H9 (cell line): Measurements from ENCODE around the gene ABCC4. TPM values are rescaled to one million over a fixed set of nuclear protein-coding genes. Genes with fewer than 3 reads are reported as not detected.

Source experiments
- DNase-seq: peaks from one replicate; pipeline ENCODE4 v3.0.0-alpha.2; 2017
- H2AFZ ChIP-seq: one replicate; pipeline ENCODE4 v1.6.1; 2013; ENCODE audit warnings: mild to moderate bottlenecking, low read length, control low read depth, moderate library complexity
- H2AK5ac ChIP-seq: 2 replicates; pipeline ENCODE4 v1.6.1; 2013; ENCODE audit warnings: low read length, control low read depth, mixed read lengths; ENCODE audit not compliant: insufficient read length
- H2BK120ac ChIP-seq: one replicate; pipeline ENCODE4 v1.6.1; 2013; ENCODE audit warnings: low read depth, mild to moderate bottlenecking, low read length, control low read depth, inconsistent platforms; ENCODE audit not compliant: poor library complexity, severe bottlenecking
- H2BK12ac ChIP-seq: 2 replicates; pipeline ENCODE4 v1.6.1; 2013; ENCODE audit warnings: low read length, control low read depth, mixed read lengths, low read depth; ENCODE audit not compliant: insufficient read length
- H2BK15ac ChIP-seq: 2 replicates; pipeline ENCODE4 v1.6.1; 2013; ENCODE audit warnings: low read depth, low read length, control low read depth
- H2BK20ac ChIP-seq: one replicate; pipeline ENCODE4 v1.6.1; 2013; ENCODE audit warnings: low read depth, mild to moderate bottlenecking, low read length, control low read depth, inconsistent platforms; ENCODE audit not compliant: poor library complexity, severe bottlenecking
- H2BK5ac ChIP-seq: 2 replicates; pipeline ENCODE4 v1.6.1; 2013; ENCODE audit warnings: low read length, control low read depth, mixed read lengths; ENCODE audit not compliant: insufficient read length
- H3K14ac ChIP-seq: 2 replicates; pipeline ENCODE4 v1.6.1; 2013; ENCODE audit warnings: low read length, control low read depth; ENCODE audit not compliant: insufficient read depth
- H3K18ac ChIP-seq: 2 replicates; pipeline ENCODE4 v1.6.1; 2013; ENCODE audit warnings: low read depth, mild to moderate bottlenecking, mixed read lengths, low read length, control low read depth; ENCODE audit not compliant: insufficient read length
- H3K23ac ChIP-seq: 2 replicates; pipeline ENCODE4 v1.6.1; 2013; ENCODE audit warnings: low read length, control low read depth, mixed read lengths, low read depth; ENCODE audit not compliant: insufficient read length
- H3K23me2 ChIP-seq: 2 replicates; pipeline ENCODE4 v1.6.1; 2013; ENCODE audit warnings: low read depth, mild to moderate bottlenecking, mixed read lengths, low read length, control low read depth; ENCODE audit not compliant: insufficient read length, poor library complexity, severe bottlenecking
- H3K27ac ChIP-seq: 2 replicates; pipeline ENCODE4 v1.5.1; 2013; ENCODE audit warnings: low read length, control low read depth, mixed read lengths, low read depth; ENCODE audit not compliant: insufficient read length
- H3K27me3 ChIP-seq: 2 replicates; pipeline ENCODE4 v1.6.1; 2013; ENCODE audit warnings: low read length, control low read depth, inconsistent platforms; ENCODE audit not compliant: insufficient read depth
- H3K4ac ChIP-seq: 2 replicates; pipeline ENCODE4 v1.6.1; 2013; ENCODE audit warnings: low read depth, mild to moderate bottlenecking, control low read depth, inconsistent platforms, low read length, moderate library complexity
- H3K4me1 ChIP-seq: 2 replicates; pipeline ENCODE4 v1.6.1; 2013; ENCODE audit warnings: low read length, control low read depth, inconsistent platforms; ENCODE audit not compliant: insufficient read depth
- H3K4me2 ChIP-seq: 2 replicates; pipeline ENCODE4 v1.6.1; 2013; ENCODE audit warnings: low read length, control low read depth, mixed read lengths; ENCODE audit not compliant: insufficient read length, insufficient read depth
- H3K56ac ChIP-seq: 2 replicates; pipeline ENCODE4 v1.6.1; 2013; ENCODE audit warnings: low read depth, mild to moderate bottlenecking, mixed read lengths, low read length, control low read depth; ENCODE audit not compliant: insufficient read length
- H3K79me1 ChIP-seq: 2 replicates; pipeline ENCODE4 v1.6.1; 2013; ENCODE audit warnings: low read depth, mild to moderate bottlenecking, moderate library complexity, low read length, control low read depth, inconsistent platforms; ENCODE audit not compliant: insufficient read depth, poor library complexity, severe bottlenecking
- H3K79me2 ChIP-seq: 2 replicates; pipeline ENCODE4 v1.6.1; 2013; ENCODE audit warnings: low read length, control low read depth, inconsistent platforms; ENCODE audit not compliant: insufficient read depth
- H3K9ac ChIP-seq: 2 replicates; pipeline ENCODE4 v1.6.1; 2013; ENCODE audit warnings: low read length, control low read depth, mixed read lengths; ENCODE audit not compliant: insufficient read length; ENCODE audit errors: extremely low read depth
- H3K9me3 ChIP-seq: one replicate; pipeline ENCODE4 v1.6.1; 2013; ENCODE audit warnings: low read depth, low read length, inconsistent platforms; ENCODE audit not compliant: control insufficient read depth
- H3T11ph ChIP-seq: one replicate; pipeline ENCODE4 v1.6.1; 2013; ENCODE audit warnings: mild to moderate bottlenecking, low read length, control low read depth, inconsistent platforms
- H4K20me1 ChIP-seq: one replicate; pipeline ENCODE4 v1.6.1; 2013; ENCODE audit not compliant: control insufficient read depth, insufficient read length, insufficient read depth
- H4K5ac ChIP-seq: 2 replicates; pipeline ENCODE4 v1.6.1; 2013; ENCODE audit warnings: low read depth, mild to moderate bottlenecking, mixed read lengths, low read length, control low read depth; ENCODE audit not compliant: insufficient read length
- H4K8ac ChIP-seq: replicated peaks from 2 replicates; pipeline ENCODE4 v1.6.1; 2013; ENCODE audit warnings: low read length, control low read depth, mixed read lengths, low read depth; ENCODE audit not compliant: insufficient read length
- H4K91ac ChIP-seq: 2 replicates; pipeline ENCODE4 v1.6.1; 2013; ENCODE audit warnings: low read depth, mild to moderate bottlenecking, moderate library complexity, mixed read lengths, low read length, control low read depth; ENCODE audit not compliant: insufficient read length
- H3K27ac Mint-ChIP-seq, 3 experiments: 2 replicates in 2 of 3; 3 replicates in 1 of 3; pipeline ENCODE4 v1.8.0; 2020 to 2021; ENCODE audit warnings: mixed read lengths in 3 of 3, mild to moderate bottlenecking in 1 of 3, moderate library complexity in 1 of 3
- H3K27me3 Mint-ChIP-seq: 2 replicates; pipeline ENCODE4 v1.8.0; 2021; ENCODE audit warnings: low read depth, mild to moderate bottlenecking, moderate library complexity, mixed read lengths
- H3K36me3 Mint-ChIP-seq, 3 experiments: 2 replicates in 2 of 3; 3 replicates in 1 of 3; pipeline ENCODE4 v1.8.0; 2020 to 2021; ENCODE audit warnings: low read depth in 3 of 3, mixed read lengths in 3 of 3; ENCODE audit not compliant: insufficient read depth in 1 of 3
- H3K4me1 Mint-ChIP-seq, 2 experiments: 2 replicates each; pipeline ENCODE4 v1.8.0; 2020; ENCODE audit warnings: mixed read lengths in 2 of 2
- H3K4me3 Mint-ChIP-seq, 2 experiments: 2 replicates in 1 of 2; 3 replicates in 1 of 2; pipeline ENCODE4 v1.8.0; 2020 to 2021; ENCODE audit warnings: mild to moderate bottlenecking in 2 of 2, mixed read lengths in 2 of 2, moderate library complexity in 1 of 2
- H3K9me3 Mint-ChIP-seq, 2 experiments: 2 replicates in 1 of 2; 3 replicates in 1 of 2; pipeline ENCODE4 v1.8.0; 2020; ENCODE audit warnings: mild to moderate bottlenecking in 2 of 2, mixed read lengths in 2 of 2, moderate library complexity in 1 of 2
- CTCF ChIP-seq: fragments of 200-600 bp; sonication (generic); conservative IDR thresholded peaks from 3 replicates; pipeline ENCODE4 v1.8.0; 2021; ENCODE audit warnings: antibody characterized with exemption, mild to moderate bottlenecking
- WGBS: extraction: QIAGEN DNeasy Blood & Tissue Kit; methylation state at CpG from one replicate; pipeline ENCODE4 v1.1.7; 2013; ENCODE audit warnings: missing lambda C conversion rate, low lambda C conversion rate, mixed read lengths; ENCODE audit not compliant: insufficient read length; ENCODE audit errors: extremely low coverage; 5-methylcytosine and 5-hydroxymethylcytosine counted together
- total RNA-seq: library from RNA; stranded (reverse); gene quantifications from 2 replicates; pipeline ENCODE4 v1.2.1, GENCODE V29; 2021

ABCC4 gene
- total RNA-seq, 1 experiment from 2014 or later: 5.9 TPM

GRCh38 chr13:95120650-95121049 is 180.6 kb downstream of the ABCC4 start:
- Histone ChIP-seq H3K27me3 (no peaks in the 10 kb centered on the region), H3K23ac (no peak overlapping the region), H3K27ac (no peak overlapping the region), H2BK120ac (no peak overlapping the region), H3K9ac (no peak overlapping the region), H2AK5ac (no peak overlapping the region), H3K56ac (no peak overlapping the region), H2BK20ac (no peak overlapping the region), H3K4ac (no peak overlapping the region), H3K18ac (no peak overlapping the region), H3K23me2 (no peaks in the 10 kb centered on the region), H3K79me1 (no peaks in the 10 kb centered on the region), H4K8ac (no peak overlapping the region), H3K4me2 (no peak overlapping the region), H4K20me1 (no peaks in the 10 kb centered on the region), H2BK12ac (no peak overlapping the region), H3T11ph (no peak overlapping the region), H3K9me3 (no peaks in the 10 kb centered on the region), H4K5ac (no peak overlapping the region), H4K91ac (no peak overlapping the region), H2BK15ac (no peak overlapping the region), H3K14ac (no peak overlapping the region), H3K79me2 (no peaks in the 10 kb centered on the region), H2AFZ (no peak overlapping the region), H2BK5ac (no peak overlapping the region), H3K4me1 (no peaks in the 10 kb centered on the region)
- no peak for TF ChIP-seq CTCF
- no peak overlapping the region for H3K4me3 Mint-ChIP-seq
- H3K27ac Mint-ChIP-seq: no peak overlapping the region; a peak in 1 of 7 replicates
- DNase-seq: no peak
- H3K9me3 Mint-ChIP-seq: no peaks in the 10 kb centered on the region
- H3K27me3 Mint-ChIP-seq: peaks cover 3% of the 10 kb centered on the region; the same call in 1 of the 2 replicates
- no peaks in the 10 kb centered on the region; a peak in 2 of 7 replicates for H3K36me3 Mint-ChIP-seq
- peaks cover 5 to 9% of the 10 kb centered on the region in 2 experiments for H3K4me1 Mint-ChIP-seq
- no CpG with 5 or more reads among the region's 2 CpGs for WGBS
